ENCODE measurements around the gene PMAIP1. TPM values are rescaled to one million over a fixed set of nuclear protein-coding genes. Genes with fewer than 3 reads are reported as not detected.

PMAIP1 gene
- total RNA-seq, 3 donors from 2014 or later = 68.7 to 93.0 (median 79.7) TPM

GRCh38 chr18:59941331-59941730 is 41.5 kb downstream of the PMAIP1 start:
- no peaks in the 10 kb centered on the region for H3K27me3 Mint-ChIP-seq (ENCODE audit: low read depth)
- no peaks in the 10 kb centered on the region for H3K36me3 Mint-ChIP-seq (ENCODE audit: insufficient read depth)
- H3K4me1 Mint-ChIP-seq (ENCODE audit: low read depth) = no peaks in the 10 kb centered on the region
- DNase-seq = no peak
- no peak overlapping the region for H3K4me3 Mint-ChIP-seq
- ATAC-seq = no peak
- H3K9me3 Mint-ChIP-seq = no peaks in the 10 kb centered on the region

GRCh38 chr18:59942601-59943000 is 42.8 kb downstream of the PMAIP1 start:
- Mint-ChIP-seq H3K4me1 (ENCODE audit: low read depth) (no peaks in the 10 kb centered on the region), H3K9me3 (no peaks in the 10 kb centered on the region), H3K4me3 (no peak overlapping the region), H3K36me3 (ENCODE audit: insufficient read depth) (no peaks in the 10 kb centered on the region), H3K27me3 (ENCODE audit: low read depth) (peaks cover 3% of the 10 kb centered on the region)
- DNase-seq = no peak
- no peak for ATAC-seq

GRCh38 chr18:59945544-59945943 is 45.7 kb downstream of the PMAIP1 start:
- Mint-ChIP-seq H3K27me3 (ENCODE audit: low read depth) (peaks cover 5% of the 10 kb centered on the region), H3K4me3 (no peak overlapping the region), H3K4me1 (ENCODE audit: low read depth) (peaks cover 7% of the 10 kb centered on the region), H3K9me3 (no peaks in the 10 kb centered on the region), H3K36me3 (ENCODE audit: insufficient read depth) (no peaks in the 10 kb centered on the region)
- ATAC-seq (no peak), DNase-seq (no peak)

- no peak overlapping the region for H3K4me3 Mint-ChIP-seq
- no peak for DNase-seq
- H3K4me1 Mint-ChIP-seq (ENCODE audit: low read depth) = peaks cover 33% of the 10 kb centered on the region
- peaks cover 7% of the 10 kb centered on the region for H3K27me3 Mint-ChIP-seq (ENCODE audit: low read depth)
- ATAC-seq = peak; percentile 49 to 65
- no peaks in the 10 kb centered on the region for H3K9me3 Mint-ChIP-seq
- H3K36me3 Mint-ChIP-seq (ENCODE audit: insufficient read depth) = no peaks in the 10 kb centered on the region
These were observed 50.6 kb downstream of the PMAIP1 start for GRCh38 chr18:59950215-59950944.

GRCh38 chr18:59951591-59951990 is 51.8 kb downstream of the PMAIP1 start:
- H3K4me3 Mint-ChIP-seq = no peak overlapping the region
- no peaks in the 10 kb centered on the region for H3K36me3 Mint-ChIP-seq (ENCODE audit: insufficient read depth)
- DNase-seq (no peak), ATAC-seq (no peak)
- H3K27me3 Mint-ChIP-seq (ENCODE audit: low read depth) = peaks cover 10% of the 10 kb centered on the region
- no peaks in the 10 kb centered on the region for H3K9me3 Mint-ChIP-seq
- H3K4me1 Mint-ChIP-seq (ENCODE audit: low read depth) = peaks cover 33% of the 10 kb centered on the region

GRCh38 chr18:59952283-59953007 is 52.6 kb downstream of the PMAIP1 start:
- DNase-seq (no peak), ATAC-seq (no peak)
- peaks cover 8% of the 10 kb centered on the region for H3K27me3 Mint-ChIP-seq (ENCODE audit: low read depth)
- peaks cover 33% of the 10 kb centered on the region for H3K4me1 Mint-ChIP-seq (ENCODE audit: low read depth)
- no peak overlapping the region for H3K4me3 Mint-ChIP-seq
- H3K36me3 Mint-ChIP-seq (ENCODE audit: insufficient read depth) = no peaks in the 10 kb centered on the region
- no peaks in the 10 kb centered on the region for H3K9me3 Mint-ChIP-seq

Other genes starting within 250 kb of the PMAIP1 start
- under 1 TPM in 1 of 3 donors, not detected in 2; 0.18 TPM for gene CCBE1, start 202.6 kb upstream of the PMAIP1 start, total RNA-seq

Data from activated T-cell treated with anti-CD3 and anti-CD28 coated beads, Interleukin-2, amount 50 U/mL, for 4 hours (primary cell).